ENCODE results near the gene ACOT13.
"Not testable (repeated sequence)": the region's sequence is repeated elsewhere in the genome, so short reads cannot be mapped to it uniquely, and the experiment has no call there.

ACOT13 gene

DNA sequence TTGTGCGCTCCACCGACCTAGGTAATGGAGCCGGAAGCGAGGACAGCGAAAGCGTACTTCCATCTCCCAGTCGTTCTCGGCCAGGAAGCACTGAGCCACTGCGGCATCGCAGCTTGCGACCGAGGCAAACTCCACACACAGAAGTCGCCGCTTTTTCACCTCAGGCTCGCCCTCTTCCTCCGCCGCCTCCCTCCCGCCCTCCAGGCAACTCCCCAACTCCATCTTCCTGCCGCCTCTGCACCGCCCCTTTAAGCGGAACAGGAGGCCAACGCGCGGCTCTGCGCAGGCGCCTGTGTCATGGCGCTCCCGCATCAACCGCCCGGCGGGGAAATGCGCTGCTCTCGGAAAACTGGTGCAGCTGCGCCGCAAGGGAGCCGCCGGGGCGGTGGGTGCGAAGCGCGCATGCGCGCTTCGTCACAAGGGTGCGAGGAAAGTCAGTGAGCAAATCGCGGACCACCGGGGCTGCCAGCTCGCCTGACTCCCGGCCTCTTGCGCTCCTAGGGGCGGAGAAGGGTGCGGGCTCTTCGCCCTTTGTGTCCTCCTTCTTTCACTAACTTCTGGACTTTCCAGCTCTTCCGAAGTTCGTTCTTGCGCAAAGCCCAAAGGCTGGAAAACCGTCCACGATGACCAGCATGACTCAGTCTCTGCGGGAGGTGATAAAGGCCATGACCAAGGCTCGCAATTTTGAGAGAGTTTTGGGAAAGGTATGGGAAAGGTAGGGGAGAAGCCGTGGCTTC lies at the start of gene ACOT13, which contains the start of gene TDP2:
Gene ACOT13, plus strand, starts transcription at position 437 of the 737 bp plus-strand sequence. Its CDS starts 187 bp downstream, at position 624.
Gene TDP2, minus strand, starts transcription at position 259 of the 737 bp plus-strand sequence. Its CDS starts 37 bp downstream, at position 222.
- DNase-seq, result peak; percentile 96

GRCh38 chr6:24619661-24620060 lies 47.2 kb upstream of the ACOT13 start:
- no peak for DNase-seq

GRCh38 chr6:24620637-24621036 lies 46.2 kb upstream of the ACOT13 start:
- DNase-seq, result no peak

- no peak for DNase-seq
Measured at GRCh38 chr6:24621626-24622289, 45.1 kb upstream of the ACOT13 start.

DNA sequence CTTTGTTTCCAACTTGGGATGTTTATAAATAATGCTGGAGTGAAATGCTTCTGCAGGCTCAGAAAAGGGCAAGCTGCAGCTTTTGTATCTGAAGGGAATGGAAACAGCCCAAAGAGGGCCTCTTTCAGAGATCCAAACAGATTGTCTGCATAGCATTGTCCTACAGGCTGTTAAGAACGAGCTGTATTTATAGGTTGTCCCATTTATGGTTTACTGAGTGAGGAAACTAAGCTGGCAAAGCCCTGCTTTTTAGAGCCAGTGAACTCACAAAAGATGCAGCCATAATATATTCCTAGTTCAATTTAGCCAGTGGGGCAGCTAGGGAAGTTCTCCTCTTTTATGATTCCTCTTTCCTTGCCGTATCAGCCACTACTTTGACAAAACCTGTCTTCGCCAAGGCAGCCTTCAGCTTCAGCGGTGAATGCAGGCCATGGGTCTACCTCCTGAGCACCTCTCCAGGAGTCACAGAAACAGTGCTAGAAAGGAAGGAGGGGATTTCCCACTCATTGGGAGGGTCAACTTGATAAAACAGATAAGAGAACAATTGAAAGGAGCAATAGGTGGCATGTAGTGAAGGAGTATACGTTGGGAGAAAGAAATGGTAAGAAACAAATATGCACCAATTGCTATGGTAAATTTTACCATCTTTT lies 35.9 kb upstream of the ACOT13 start:
- DNase-seq, result no peak

- no peak for DNase-seq
Measured at GRCh38 chr6:24631671-24632070, 35.2 kb upstream of the ACOT13 start.

DNA sequence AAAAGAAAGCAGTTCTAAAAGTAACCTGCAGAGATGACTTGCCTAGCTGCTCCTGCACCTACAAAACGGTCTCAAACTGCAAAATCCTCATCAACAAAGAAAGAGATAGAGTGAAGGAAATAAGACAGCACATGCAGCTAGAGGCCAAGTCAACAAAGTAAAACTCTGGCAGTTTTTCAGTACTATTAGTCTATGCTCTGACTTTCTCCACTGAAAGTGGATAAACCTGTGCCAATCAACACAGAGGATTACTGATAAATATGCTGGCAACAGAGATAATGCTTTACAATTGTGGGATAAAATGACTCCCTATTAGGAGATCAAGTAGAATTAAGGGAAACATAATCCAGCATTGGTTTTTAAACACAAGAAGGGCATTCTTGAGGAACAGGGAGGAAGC lies 34.3 kb upstream of the ACOT13 start:
- no peak for DNase-seq

DNA sequence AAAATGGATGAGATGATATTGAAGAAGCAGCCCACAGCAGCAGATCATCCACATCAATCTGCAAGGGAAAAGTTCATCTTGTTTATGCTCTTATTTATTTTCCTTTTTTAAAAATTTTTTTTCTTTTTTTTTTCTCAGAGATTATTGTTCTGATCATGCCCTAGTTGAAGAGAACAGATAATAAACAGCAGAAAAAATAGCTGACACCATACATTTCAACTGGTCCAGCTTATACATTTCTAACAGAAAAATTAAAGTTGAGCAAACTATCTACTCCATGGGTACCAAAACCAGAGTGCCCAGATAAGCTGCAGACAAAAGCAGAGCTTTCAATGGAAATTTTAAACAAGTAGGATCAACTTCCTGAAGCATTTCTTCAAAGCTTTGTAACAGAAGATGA lies 30.2 kb upstream of the ACOT13 start:
- DNase-seq, result no peak

DNA sequence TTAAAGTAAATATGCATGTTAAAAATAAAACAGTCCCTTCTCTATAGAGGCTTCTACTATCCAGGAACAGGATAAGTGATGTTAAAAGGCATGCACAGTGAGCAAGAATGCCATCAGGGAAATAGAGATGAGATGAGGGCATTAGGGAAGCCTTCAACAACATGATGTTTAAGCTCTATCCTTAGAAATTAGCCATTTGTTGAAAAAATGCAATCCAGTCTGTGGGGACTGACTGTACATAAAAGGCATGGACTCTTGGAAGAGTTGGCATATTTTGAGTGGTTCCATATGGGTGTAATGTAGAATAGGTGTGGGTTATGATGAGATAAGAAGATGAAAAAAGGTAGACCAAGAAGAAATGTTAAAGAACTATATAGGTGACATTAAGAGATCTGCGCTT lies 26.7 kb upstream of the ACOT13 start:
- no peak for DNase-seq

DNA sequence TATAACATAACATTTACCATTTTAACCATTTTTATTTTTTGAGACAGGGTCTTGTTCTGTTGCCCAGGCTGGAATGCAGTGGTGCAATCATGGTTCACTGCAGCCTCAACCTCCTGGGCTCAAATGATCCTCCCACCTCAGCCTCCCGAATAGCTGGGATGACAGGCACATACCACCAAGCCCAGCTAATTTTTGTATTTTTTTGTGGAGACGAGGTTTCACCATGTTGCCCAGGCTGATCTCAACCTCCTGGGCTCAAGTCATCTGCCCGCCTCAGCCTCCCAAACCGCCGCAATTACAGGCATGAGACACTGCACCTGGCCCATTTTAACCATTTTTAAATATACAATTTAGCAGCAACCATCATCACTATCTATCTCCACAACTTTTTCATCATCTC lies 26.2 kb upstream of the ACOT13 start:
- not testable (repeated sequence) for DNase-seq

GRCh38 chr6:24642061-24642460 lies 24.8 kb upstream of the ACOT13 start:
- no peak for DNase-seq

GRCh38 chr6:24643920-24644319 lies 23.0 kb upstream of the ACOT13 start:
- DNase-seq, result no peak

DNA sequence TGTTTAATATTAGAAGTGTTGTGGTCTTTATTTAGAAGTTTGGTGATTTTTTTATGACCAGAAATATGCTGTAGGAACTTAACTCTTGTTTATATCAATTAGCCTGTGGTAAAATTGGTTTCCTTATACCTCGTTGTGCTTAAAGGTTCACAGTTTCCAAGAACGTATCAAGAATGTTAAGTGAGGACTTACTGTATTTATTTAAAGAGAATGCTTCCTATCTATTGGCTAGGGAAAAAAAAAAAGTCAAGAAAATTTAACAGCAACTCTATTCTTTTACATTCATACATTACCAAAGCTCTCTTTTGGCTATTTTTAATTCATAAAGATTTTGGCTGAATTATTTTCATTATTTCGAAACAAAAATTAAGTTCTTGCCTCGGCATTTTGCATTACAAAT lies 22.5 kb upstream of the ACOT13 start:
- DNase-seq, result no peak

- no peak for DNase-seq
Measured at GRCh38 chr6:24646771-24647170, 20.1 kb upstream of the ACOT13 start.

- no peak for DNase-seq
Measured at GRCh38 chr6:24648276-24648675, 18.6 kb upstream of the ACOT13 start.

- DNase-seq, result no peak
Measured at GRCh38 chr6:24649691-24650090, 17.2 kb upstream of the ACOT13 start.

DNA sequence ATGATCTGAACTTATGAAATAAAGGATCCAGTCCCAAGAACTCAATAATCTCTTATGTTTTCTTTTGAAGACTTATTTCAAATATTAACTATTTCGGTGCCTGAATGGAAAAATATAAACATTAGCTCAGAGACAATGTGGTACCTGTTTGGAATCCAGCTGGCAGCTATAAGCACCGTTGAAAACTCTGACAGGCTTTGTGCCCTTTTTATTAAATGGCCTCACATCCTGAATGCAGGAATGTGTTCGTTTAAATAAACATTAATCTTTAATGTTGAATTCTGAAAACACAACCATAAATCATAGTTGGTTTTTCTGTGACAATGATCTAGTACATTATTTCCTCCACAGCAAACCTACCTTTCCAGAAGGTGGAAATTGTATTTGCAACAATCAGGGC lies 16.5 kb upstream of the ACOT13 start:
- no peak for DNase-seq

GRCh38 chr6:24655215-24655614 lies 11.7 kb upstream of the ACOT13 start:
- no peak for DNase-seq

GRCh38 chr6:24658573-24659560 lies 8.0 kb upstream of the ACOT13 start:
- DNase-seq, result no peak

DNA sequence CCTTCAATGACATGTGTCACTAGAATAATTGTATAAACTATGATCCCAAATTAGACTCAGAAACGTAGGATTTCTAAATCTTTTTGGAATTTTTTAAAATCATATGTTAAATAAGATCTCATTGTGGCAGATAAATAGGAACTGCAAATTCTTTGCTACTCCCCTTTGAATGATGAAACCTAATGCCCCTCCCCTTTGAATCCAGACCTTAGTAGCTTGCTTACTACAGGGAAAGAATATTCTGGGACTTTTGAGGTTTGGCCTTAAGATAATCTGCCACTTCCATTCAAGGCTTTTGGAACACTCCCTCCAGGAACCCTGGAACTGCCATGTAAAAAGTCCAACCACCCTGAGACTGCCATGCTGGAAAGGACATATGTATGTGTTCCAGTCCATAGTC lies 7.3 kb upstream of the ACOT13 start:
- no peak for DNase-seq

DNA sequence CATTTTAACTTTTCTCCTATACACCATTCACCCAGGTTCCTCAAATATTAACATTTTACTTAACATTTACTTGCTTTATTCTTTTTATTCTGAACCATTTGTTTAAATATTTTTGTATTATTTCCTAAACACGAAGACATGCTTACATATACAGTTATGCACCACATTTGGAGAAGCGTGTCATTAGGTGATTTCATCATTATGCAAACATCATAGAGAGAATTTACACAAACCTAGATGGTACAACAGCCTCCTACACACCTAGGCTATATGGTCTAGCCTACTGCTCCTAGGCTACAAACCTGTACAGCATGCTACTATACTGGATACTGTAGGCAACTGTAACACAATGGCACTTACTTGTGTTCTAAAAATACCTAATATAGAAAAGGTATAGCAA lies 6.8 kb upstream of the ACOT13 start:
- DNase-seq, result no peak

DNA sequence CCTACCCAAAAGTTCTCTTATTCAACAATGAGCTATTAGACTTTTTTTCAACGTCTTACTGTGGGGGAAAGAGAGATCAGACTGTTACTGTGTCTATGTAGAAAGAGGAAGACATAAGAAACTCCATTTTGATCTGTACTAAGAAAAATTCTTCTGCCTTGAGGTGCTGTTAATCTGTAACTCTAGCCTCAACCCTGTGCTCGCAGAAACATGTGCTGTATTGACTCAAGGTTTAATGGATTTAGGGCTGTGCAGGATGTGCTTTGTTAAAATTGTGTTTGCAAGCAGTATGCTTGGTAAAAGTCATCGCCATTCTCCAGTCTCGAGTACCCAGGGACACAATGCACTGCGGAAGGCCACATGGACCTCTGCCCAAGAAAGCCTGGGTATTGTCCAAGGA lies 5.1 kb upstream of the ACOT13 start:
- not testable (repeated sequence) for DNase-seq

DNA sequence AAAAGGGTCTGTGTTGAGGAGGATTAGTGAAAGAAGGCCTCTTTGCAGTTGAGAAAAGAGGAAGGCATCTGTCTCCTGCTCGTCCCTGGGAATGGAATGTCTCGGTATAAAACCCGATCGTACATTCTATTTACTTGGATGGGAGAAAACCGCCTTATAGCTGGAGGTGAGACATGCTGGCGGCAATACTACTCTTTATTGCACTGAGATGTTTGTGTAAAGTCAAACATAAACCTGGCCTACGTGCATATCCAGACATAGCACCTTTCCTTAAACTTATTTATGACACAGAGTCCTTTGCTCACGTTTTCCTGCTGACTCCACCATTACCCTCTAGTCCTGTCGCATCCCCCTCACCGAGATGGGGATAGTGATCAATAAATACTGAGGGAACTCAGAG lies 4.6 kb upstream of the ACOT13 start:
- no peak for DNase-seq
